HG03520 (cell line): ENCODE measurements around the gene FAM3C.

ENCODE experiments used
- ATAC-seq: cut with Tn5 transposase; IDR thresholded peaks from one replicate; pipeline ENCODE4 v1.9.1; 2021; ENCODE audit warnings: mild to moderate bottlenecking, moderate library complexity; ENCODE audit not compliant: unreplicated experiment

The FAM3C gene

GRCh38 chr7:121383235-121383910 is 12.7 kb downstream of the FAM3C start:
- ATAC-seq: no peak

- ATAC-seq: no peak
These were observed 13.6 kb downstream of the FAM3C start for GRCh38 chr7:121382473-121382872.

GRCh38 chr7:121379930-121380329 is 16.2 kb downstream of the FAM3C start:
- no peak for ATAC-seq

- ATAC-seq: no peak
These were observed 19.1 kb downstream of the FAM3C start for GRCh38 chr7:121376979-121377378.

DNA sequence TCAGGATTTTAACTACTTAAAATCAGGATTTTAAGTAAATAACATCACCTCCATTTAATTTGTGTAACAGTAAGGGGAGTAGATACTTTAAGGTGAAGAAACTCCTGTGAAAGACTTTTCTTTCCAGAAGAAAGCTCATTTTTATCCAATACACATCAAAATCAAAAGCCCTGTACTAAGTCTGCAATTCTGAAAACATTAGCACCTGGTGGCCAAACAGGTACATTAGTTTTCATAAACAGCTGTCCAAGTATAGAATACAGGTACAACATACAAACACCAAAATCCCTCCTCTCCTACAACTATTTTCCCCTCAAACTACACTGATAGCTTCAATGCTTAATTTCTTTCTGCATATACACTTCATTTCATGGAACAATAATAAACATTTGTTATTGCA is 22.9 kb downstream of the FAM3C start:
- ATAC-seq: no peak

GRCh38 chr7:121372376-121373010 is 23.6 kb downstream of the FAM3C start:
- ATAC-seq: peak; percentile 94

DNA sequence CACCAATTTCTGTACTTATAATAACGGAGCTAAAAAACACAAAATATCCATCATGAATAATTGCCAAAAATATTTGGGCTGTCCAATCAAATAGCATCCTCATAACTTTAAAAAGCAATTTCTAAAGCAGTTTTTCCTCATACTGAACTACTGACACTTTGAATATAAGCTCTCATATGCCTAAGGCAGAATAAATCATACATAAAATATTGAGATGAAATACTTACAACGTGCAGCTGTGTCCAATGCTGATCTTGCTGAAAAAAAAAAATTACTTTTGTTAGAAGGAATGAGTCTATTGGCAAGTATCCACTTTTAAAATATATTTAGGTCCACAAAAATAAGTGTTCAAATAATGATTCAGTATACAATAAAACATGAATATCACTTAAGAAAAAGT is 24.2 kb downstream of the FAM3C start:
- ATAC-seq: no peak

GRCh38 chr7:121371367-121371766 is 24.7 kb downstream of the FAM3C start:
- ATAC-seq: no peak

DNA sequence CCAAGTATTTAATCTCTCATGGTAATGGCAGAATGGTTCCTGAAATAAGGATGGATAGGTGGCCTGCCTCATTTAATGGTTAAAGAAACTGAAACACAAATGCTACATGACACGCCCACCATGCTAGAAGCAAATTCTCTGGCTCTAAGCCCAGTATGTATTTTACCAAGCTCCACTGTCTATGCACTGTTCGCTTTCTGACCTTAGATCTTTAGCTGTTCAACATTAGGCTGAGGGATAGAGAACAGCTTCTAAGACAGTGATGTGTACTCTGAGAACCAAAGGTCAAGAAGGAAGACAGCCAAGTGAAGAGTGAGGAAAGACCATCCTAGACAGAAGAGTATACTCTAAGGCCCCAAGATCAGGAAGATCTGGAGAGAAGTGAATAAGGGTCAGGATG is 26.6 kb downstream of the FAM3C start:
- no peak for ATAC-seq

DNA sequence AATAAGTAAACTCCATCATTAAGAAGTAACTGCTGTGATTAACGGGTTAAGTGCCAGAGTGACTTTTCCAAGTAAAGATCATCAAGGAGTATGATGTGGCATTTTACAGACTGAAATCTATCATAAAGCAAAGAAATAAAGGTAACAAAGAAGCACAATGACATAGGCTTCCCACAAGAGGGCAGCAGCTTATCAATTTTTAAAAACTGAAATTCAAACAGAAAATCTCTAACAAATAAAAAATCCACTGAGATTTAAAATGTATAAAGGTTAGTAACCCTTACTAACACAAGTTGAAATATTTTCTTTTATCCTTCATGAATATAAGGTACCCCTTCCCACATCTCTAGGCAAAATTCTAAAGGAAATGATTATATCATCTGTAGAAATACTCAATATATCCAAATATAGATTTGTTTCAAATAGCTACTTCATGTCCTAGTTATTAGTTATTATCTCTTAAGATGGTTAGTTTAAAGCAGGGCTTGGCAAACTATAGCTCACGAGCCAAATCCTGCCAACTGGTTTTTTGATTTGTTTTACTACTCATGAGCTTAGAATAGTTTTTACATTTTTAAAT is 29.2 kb downstream of the FAM3C start:
- ATAC-seq: no peak

- no peak for ATAC-seq
These were observed 35.5 kb downstream of the FAM3C start for GRCh38 chr7:121360564-121360963.

DNA sequence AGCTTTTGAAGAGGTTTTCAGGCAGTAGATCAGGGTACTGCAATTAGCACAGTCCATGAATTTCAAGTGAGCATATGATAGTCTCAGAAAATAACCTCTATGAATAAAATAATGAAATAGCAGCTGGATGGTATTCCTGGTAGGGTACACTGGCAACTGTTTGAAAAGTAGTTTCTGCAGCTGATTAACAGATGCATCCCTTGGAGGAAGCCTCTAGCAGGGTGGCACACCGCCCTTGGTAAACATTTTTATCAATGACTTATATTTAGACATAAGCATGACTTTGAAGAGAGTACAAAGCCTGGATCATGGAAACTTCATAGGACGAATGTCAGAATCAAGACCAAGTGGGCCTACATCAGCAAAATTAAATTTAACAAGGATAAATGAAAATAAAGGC is 40.5 kb downstream of the FAM3C start:
- no peak for ATAC-seq

DNA sequence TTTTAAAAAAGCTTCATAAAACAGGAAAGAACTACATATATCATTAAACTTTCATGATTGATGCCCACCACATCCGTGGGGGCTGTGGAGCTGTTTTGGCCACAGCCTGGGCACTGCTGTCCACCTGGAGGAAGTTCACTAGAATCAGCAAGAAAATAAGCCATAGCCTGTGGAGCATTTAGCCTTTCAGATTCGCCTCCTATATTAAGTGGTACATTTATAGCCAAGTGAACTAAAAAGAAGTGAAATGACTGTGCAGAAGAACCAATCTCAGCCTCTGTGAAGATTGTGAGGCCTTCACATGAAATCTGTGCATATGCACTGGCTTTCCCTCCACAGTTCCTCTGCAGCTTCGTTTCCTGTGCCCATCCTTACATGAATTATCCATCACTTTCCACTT is 43.8 kb downstream of the FAM3C start:
- no peak for ATAC-seq

DNA sequence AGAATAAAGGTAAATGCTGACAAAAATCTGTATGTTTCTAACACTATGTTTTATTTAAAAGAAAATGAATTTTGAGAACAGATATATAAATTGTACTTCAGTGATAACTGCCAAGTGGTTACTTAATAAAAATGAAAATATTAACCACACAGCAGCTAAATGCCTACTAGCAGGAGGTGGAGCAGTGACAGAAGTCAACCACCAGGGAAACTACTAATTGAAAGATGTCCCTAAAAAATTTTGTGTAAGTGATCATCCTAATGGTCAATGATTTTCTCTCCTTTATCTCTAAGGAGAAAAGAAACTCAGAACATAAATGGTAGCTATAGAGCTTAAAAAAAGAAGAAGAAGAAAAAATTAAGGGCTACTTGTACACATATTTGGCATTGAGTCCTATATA is 44.4 kb downstream of the FAM3C start:
- no peak for ATAC-seq

DNA sequence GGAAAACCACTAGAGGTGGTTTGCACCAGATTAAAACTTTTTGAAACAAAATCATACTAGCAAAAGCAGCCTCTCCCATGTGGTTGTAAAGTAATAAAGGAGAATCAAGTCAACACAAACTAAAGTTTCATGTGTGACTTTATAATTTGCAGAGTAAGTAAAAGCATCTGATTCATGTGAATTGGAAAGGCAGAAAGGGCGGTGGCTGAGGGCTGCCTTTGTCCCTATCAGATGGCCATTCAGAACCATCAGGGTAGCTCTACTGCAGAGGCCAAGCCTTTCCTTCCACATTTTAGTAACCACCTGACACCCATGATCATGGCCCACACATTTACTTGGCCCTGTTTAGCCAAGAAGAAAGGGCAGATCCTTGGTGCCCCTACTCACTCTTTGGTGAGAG is 51.6 kb downstream of the FAM3C start:
- no peak for ATAC-seq

DNA sequence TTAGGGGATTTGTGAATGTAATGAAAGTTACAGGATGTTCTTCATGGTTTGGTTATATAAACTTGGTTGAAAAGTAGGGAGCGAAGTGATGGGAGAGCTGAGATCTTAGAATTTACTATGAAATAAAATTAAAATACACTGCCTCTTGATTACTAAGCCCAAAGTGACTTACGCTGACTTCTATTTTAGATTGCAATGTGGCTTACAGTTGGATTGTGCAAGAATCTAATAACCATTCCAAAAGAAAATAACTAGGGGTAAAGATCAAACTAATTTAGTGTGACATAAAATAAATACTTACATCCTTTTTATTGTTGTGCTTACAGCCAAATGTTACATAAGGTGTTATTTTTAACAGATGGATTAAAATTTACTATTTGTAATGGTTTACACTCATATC is 52.0 kb downstream of the FAM3C start:
- no peak for ATAC-seq

GRCh38 chr7:121343302-121343701 is 52.8 kb downstream of the FAM3C start:
- no peak for ATAC-seq

- ATAC-seq: no peak
These were observed 53.5 kb downstream of the FAM3C start for GRCh38 chr7:121342631-121343030.

GRCh38 chr7:121341933-121342332 is 54.2 kb downstream of the FAM3C start:
- ATAC-seq: no peak

DNA sequence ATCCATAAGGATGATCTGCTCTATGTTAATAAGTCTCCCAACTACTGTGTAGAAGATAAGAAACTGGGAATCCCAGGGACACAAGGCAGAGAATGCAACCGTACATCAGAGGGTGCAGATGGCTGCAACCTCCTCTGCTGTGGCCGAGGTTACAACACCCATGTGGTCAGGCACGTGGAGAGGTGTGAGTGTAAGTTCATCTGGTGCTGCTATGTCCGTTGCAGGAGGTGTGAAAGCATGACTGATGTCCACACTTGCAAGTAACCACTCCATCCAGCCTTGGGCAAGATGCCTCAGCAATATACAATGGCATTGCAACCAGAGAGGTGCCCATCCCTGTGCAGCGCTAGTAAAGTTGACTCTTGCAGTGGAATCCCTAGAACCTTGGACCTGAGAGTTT is 57.0 kb downstream of the FAM3C start:
- ATAC-seq: no peak

- no peak for ATAC-seq
These were observed 58.7 kb downstream of the FAM3C start for GRCh38 chr7:121337398-121337797.

DNA sequence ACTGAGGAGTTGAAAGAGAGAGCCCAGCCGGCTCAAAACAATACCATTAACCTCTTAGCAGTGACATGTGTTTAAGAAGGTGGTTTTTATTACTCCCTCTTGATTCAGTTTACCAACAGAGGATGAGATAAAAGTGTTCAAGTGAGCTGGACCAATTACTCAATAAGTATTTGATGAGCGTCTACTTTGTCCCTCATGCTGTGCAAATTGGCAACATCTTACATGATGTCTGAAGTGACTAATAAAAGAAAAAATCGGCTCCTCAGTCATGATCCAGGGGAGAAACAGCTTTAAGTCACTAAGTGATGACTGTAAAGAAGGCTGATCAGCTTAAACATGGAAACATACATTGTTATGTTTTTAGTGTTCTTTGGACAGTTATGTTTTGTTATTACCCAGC is 59.5 kb downstream of the FAM3C start:
- no peak for ATAC-seq
